Caco-2 (cell line): ENCODE data around the gene ANO10. TPM values are rescaled to one million over a fixed set of nuclear protein-coding genes. Genes with fewer than 3 reads are reported as not detected.
"Not testable (repeated sequence)": the region's sequence is repeated elsewhere in the genome, so short reads cannot be mapped to it uniquely, and the experiment has no call there.

Source experiments
- Bru-seq: library from RNA; stranded (reverse); fragments of 400-500 nt; gene quantifications from one replicate; lab custom pipeline; 2021; lab: Mats Ljungman, UMichigan
- BruChase-seq, 2 experiments: library from RNA; stranded (reverse); fragments of 400-500 nt; gene quantifications; one replicate each; lab custom pipeline; 2021; lab: Mats Ljungman, UMichigan
- BruUV-seq: library from RNA; stranded (reverse); fragments of 400-500 nt; replicated peaks from 2 replicates; lab custom pipeline; 2021; lab: Mats Ljungman, UMichigan
- CTCF ChIA-PET: fragments of 300-600 bp; sonication (Branson Sonifier 250); formaldehyde crosslinking; loops from one replicate; lab custom pipeline; 2022; ENCODE audit warnings: antibody characterized with exemption; lab: Charles Lee
- POLR2A ChIA-PET: fragments of 300-600 bp; sonication (Branson Sonifier 250); formaldehyde crosslinking; loops from one replicate; lab custom pipeline; 2022; ENCODE audit warnings: antibody characterized with exemption; lab: Charles Lee
- DNase-seq, 2 experiments: peaks; one replicate each; pipeline versions ENCODE4 v3.0.0 to v3.0.0-alpha.2; 2020 to 2022
- H3K27me3 ChIP-seq: replicated peaks from 2 replicates; pipeline ENCODE4 v1.6.0; 2011; ENCODE audit warnings: low read length; ENCODE audit not compliant: control insufficient read depth, insufficient read depth
- H3K36me3 ChIP-seq: 2 replicates; pipeline ENCODE4 v1.5.1; 2011; ENCODE audit warnings: low read length; ENCODE audit not compliant: control insufficient read depth, insufficient read depth
- H3K4me1 ChIP-seq: fragments of 250-450 bp; sonication (Bioruptor Pico); 2 replicates; pipeline ENCODE4 v1.5.1; 2020; ENCODE audit warnings: mild to moderate bottlenecking
- H3K4me3 ChIP-seq: 2 replicates; pipeline ENCODE4 v1.5.1; 2011; ENCODE audit warnings: low read depth, mild to moderate bottlenecking, control low read depth, low read length
- H3K9me3 ChIP-seq: fragments of 250-450 bp; sonication (Bioruptor Pico); 2 replicates; pipeline ENCODE4 v1.5.1; 2020; ENCODE audit warnings: mild to moderate bottlenecking, moderate library complexity
- H3K27ac Mint-ChIP-seq: one replicate; pipeline ENCODE4 v1.8.0; 2022; ENCODE audit warnings: mixed read lengths; ENCODE audit not compliant: unreplicated experiment
- H3K27me3 Mint-ChIP-seq: one replicate; pipeline ENCODE4 v1.8.0; 2022; ENCODE audit warnings: mixed read lengths; ENCODE audit not compliant: insufficient read depth, unreplicated experiment
- H3K36me3 Mint-ChIP-seq: one replicate; pipeline ENCODE4 v1.8.0; 2022; ENCODE audit warnings: mild to moderate bottlenecking, mixed read lengths; ENCODE audit not compliant: insufficient read depth, unreplicated experiment
- H3K4me1 Mint-ChIP-seq: one replicate; pipeline ENCODE4 v1.8.0; 2022; ENCODE audit warnings: low read depth, mixed read lengths; ENCODE audit not compliant: unreplicated experiment
- H3K4me3 Mint-ChIP-seq: one replicate; pipeline ENCODE4 v1.8.0; 2022; ENCODE audit warnings: mild to moderate bottlenecking, moderate library complexity, mixed read lengths; ENCODE audit not compliant: unreplicated experiment
- H3K9me3 Mint-ChIP-seq: one replicate; pipeline ENCODE4 v1.8.0; 2022; ENCODE audit warnings: mixed read lengths; ENCODE audit not compliant: unreplicated experiment
- intact Hi-C: fragments of 100-400 bp; cut with micrococcal nuclease; formaldehyde crosslinking; loops from one replicate; pipeline ENCODE4 v1.10.0; 2022; ENCODE audit not compliant: unreplicated experiment
- long read RNA-seq: library from polyadenylated mRNA; stranded (forward); transcript quantifications from one replicate; pipeline ENCODE4 v2.0.0, GENCODE V29; 2022
- total RNA-seq: library from RNA; stranded (reverse); gene quantifications from 2 replicates; pipeline ENCODE4 v1.2.3, GENCODE V29; 2022
- TF ChIP-seq, protein P1 (sequence below), 2 experiments: fragments of 200-600 bp in 1 of 2; IDR thresholded peaks; 1 replicate in 1 of 2; 2 replicates in 1 of 2; pipeline versions ENCODE4 v1.5.1 to v1.8.0; 2011 to 2022; ENCODE audit warnings: antibody characterized with exemption in 1 of 2, control low read depth in 1 of 2, inconsistent platforms in 1 of 2, low read depth in 1 of 2, low read length in 1 of 2, mild to moderate bottlenecking in 1 of 2, moderate library complexity in 1 of 2; ENCODE audit not compliant: insufficient read depth in 1 of 2, severe bottlenecking in 1 of 2, unreplicated experiment in 1 of 2

The ANO10 gene, protein sequence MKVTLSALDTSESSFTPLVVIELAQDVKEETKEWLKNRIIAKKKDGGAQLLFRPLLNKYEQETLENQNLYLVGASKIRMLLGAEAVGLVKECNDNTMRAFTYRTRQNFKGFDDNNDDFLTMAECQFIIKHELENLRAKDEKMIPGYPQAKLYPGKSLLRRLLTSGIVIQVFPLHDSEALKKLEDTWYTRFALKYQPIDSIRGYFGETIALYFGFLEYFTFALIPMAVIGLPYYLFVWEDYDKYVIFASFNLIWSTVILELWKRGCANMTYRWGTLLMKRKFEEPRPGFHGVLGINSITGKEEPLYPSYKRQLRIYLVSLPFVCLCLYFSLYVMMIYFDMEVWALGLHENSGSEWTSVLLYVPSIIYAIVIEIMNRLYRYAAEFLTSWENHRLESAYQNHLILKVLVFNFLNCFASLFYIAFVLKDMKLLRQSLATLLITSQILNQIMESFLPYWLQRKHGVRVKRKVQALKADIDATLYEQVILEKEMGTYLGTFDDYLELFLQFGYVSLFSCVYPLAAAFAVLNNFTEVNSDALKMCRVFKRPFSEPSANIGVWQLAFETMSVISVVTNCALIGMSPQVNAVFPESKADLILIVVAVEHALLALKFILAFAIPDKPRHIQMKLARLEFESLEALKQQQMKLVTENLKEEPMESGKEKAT
- total RNA-seq: 24.1 and 27.6 TPM in 2 replicates
- Bru-seq, nascent RNA: percentile 63 among the genes with signal in this experiment
- BruChase-seq, experiment 1, labeled RNA remaining after a 2-hour chase: percentile 57 among the genes with signal in this experiment
- BruChase-seq, experiment 2, labeled RNA remaining after a 6-hour chase: percentile 54 among the genes with signal in this experiment
- long read RNA-seq, transcript ANO10-201 (13 exons, 3,212 nt): major isoform, 19 of 37 reads
- long read RNA-seq, partial matches to known transcripts: 3 of 37 reads
- long read RNA-seq, other reads (novel, unspliced or antisense): 11 of 37 reads

DNA sequence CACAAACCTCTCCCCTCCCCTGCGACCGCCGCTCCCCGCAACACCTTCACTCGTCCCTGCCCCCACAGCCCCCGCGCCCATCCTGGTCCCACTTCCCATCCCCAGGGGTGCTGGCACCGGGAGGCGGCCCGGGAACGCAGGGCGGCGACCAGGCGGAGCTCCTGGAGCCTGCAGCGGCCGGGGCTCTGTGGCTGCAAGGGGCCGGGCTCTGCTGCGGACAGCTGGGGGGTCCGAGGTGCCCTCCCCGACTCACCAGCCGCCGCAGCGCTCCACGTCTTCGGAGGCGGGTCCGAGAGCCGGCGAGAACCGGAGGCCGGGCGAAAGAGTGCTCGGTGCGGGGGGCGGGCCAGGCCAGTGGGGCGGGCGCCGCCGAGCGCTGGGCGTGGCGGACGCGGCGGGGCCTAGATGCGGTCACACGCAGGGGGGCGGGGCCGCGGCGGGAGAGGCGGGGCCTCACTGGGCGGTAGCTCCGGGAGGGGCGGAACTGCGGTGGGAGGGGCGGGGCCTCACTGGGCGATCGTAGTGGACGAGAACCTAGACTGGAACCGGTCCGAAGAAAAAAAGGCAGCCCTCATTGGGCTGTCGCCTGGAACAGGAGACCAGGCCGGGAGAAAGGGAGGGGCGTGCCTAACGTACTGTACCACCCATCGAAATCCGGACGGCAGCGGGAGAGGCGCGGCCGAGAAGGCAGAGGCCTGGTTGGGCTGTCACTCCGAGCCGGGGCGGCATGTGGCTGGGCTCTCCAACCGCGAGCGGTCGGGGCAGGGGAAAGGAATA, at the start of gene ANO10:
Gene ANO10, minus strand, starts transcription at position 356 of the 777 bp plus-strand sequence. CDS start 16,159 bp downstream, outside the sequence.
- Histone ChIP-seq H3K36me3 (no peaks in the 10 kb centered on the region), H3K4me3 (peak within 1 kb of the TSS; percentile 80), H3K4me1 (no peaks in the 10 kb centered on the region), H3K9me3 (no peaks in the 10 kb centered on the region), H3K27me3 (no peaks in the 10 kb centered on the region)
- intact Hi-C loops: loop anchor here (1.0 to 10.0 kb wide), 2 partner anchors 68 to 133 kb away; partner anchors contain the start of gene ABHD5
- DNase-seq: peak; percentile 98 to 99
- POLR2A ChIA-PET: interaction anchor here (0.6 to 1.0 kb wide), 6 partner anchors 20 to 380 kb away, joined by 3 to 16 read pairs (median 4); partner anchors contain the start of gene ABHD5
- no peaks in the 10 kb centered on the region for H3K36me3 Mint-ChIP-seq
- CTCF ChIA-PET: interaction anchor here (0.5 to 1.3 kb wide), 8 partner anchors 69 to 550 kb away, joined by 3 to 6 read pairs (median 4); partner anchors contain the start of gene ABHD5
- H3K4me1 Mint-ChIP-seq: no peaks in the 10 kb centered on the region
- TF ChIP-seq, protein P1, sequence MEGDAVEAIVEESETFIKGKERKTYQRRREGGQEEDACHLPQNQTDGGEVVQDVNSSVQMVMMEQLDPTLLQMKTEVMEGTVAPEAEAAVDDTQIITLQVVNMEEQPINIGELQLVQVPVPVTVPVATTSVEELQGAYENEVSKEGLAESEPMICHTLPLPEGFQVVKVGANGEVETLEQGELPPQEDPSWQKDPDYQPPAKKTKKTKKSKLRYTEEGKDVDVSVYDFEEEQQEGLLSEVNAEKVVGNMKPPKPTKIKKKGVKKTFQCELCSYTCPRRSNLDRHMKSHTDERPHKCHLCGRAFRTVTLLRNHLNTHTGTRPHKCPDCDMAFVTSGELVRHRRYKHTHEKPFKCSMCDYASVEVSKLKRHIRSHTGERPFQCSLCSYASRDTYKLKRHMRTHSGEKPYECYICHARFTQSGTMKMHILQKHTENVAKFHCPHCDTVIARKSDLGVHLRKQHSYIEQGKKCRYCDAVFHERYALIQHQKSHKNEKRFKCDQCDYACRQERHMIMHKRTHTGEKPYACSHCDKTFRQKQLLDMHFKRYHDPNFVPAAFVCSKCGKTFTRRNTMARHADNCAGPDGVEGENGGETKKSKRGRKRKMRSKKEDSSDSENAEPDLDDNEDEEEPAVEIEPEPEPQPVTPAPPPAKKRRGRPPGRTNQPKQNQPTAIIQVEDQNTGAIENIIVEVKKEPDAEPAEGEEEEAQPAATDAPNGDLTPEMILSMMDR (IDR thresholded peaks at IDR 0.05; ENCODE audit: insufficient read depth in 1 of 2, low read depth in 1 of 2, low read length in 1 of 2, severe bottlenecking in 1 of 2, unreplicated experiment in 1 of 2): no peak
- H3K27me3 Mint-ChIP-seq: no peaks in the 10 kb centered on the region
- H3K9me3 Mint-ChIP-seq: no peaks in the 10 kb centered on the region
- BruUV-seq: no TSS peak
- peak within 1 kb of the TSS; percentile 88 for H3K27ac Mint-ChIP-seq
- peak within 1 kb of the TSS; percentile 95 for H3K4me3 Mint-ChIP-seq

DNA sequence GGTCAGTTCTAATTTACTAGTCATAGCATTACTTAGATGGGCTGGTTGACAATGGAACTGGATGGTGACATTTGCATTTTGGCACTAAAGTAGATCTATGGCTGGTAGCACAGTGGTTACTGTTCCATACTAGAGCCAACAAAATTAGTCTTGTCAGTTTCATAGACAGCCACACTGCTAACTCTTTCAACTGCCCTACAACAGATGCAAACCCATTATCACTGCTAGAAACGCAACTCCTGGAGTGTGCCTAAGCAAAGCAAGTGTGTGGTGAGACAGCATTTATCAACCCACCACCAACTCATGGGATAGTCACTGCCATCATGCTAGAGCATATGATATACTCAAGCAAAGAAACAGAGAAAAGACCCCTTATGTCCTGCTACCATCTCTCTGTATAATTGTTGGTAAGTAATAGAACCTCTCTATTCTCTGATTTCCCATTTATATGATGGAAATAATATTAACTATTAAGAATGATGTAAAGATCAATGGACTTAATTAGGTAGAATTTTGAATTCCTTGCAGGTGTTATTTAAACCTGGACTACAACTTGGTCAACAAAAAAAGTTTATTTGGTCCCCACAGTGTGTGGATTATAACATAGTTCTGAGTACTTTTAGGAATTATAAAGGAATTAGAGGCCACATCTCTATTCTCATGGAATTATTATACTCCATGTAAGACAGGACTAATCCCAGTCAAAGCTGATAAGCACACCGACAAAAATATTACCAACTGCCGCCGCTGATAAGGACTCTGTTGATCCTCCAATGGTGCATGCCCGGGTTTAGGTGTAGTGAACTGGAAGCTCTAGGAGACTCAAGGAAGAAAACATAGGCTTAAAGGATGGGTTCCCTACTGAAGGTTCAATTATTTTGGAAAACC, 49.1 kb upstream of the ANO10 start:
- intact Hi-C loops: no loop called here
- Mint-ChIP-seq H3K27ac (no peak overlapping the region), H3K27me3 (no peaks in the 10 kb centered on the region), H3K9me3 (no peaks in the 10 kb centered on the region), H3K36me3 (no peaks in the 10 kb centered on the region), H3K4me3 (no peak overlapping the region), H3K4me1 (no peaks in the 10 kb centered on the region)
- no peak for DNase-seq
- Histone ChIP-seq H3K9me3 (no peaks in the 10 kb centered on the region), H3K36me3 (no peaks in the 10 kb centered on the region), H3K4me1 (no peaks in the 10 kb centered on the region), H3K27me3 (no peaks in the 10 kb centered on the region), H3K4me3 (no peak overlapping the region)
- BruUV-seq: no TSS peak
- TF ChIP-seq, protein P1 (IDR thresholded peaks at IDR 0.05; ENCODE audit: insufficient read depth in 1 of 2, low read depth in 1 of 2, low read length in 1 of 2, severe bottlenecking in 1 of 2, unreplicated experiment in 1 of 2): no peak
- CTCF ChIA-PET: no interaction called here
- POLR2A ChIA-PET: no interaction called here

DNA sequence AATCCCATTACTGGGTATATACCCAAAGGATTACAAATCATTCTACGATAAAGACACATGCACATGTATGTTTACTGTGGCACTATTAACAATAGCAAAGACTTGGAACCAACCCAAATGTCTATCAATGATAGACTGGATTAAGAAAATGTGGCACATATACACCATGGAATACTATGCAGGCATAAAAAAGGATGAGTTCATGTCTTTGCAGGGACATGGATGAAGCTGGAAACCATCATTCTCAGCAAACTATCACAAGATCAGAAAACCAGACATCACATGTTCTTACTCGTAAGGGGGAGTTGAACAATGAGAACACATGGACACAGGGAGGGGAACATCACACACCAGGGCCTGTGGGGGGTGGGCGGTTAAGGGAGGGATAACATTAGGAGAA, 43.2 kb upstream of the ANO10 start:
- BruUV-seq, H3K4me3 ChIP-seq, H3K4me3 Mint-ChIP-seq, H3K36me3 ChIP-seq, H3K27me3 Mint-ChIP-seq, intact Hi-C loops, DNase-seq, H3K27me3 ChIP-seq, H3K27ac Mint-ChIP-seq, H3K4me1 ChIP-seq, H3K9me3 ChIP-seq, CTCF ChIA-PET, H3K4me1 Mint-ChIP-seq, POLR2A ChIA-PET, H3K36me3 Mint-ChIP-seq: not testable (repeated sequence)
- peaks cover 16% of the 10 kb centered on the region for H3K9me3 Mint-ChIP-seq

DNA sequence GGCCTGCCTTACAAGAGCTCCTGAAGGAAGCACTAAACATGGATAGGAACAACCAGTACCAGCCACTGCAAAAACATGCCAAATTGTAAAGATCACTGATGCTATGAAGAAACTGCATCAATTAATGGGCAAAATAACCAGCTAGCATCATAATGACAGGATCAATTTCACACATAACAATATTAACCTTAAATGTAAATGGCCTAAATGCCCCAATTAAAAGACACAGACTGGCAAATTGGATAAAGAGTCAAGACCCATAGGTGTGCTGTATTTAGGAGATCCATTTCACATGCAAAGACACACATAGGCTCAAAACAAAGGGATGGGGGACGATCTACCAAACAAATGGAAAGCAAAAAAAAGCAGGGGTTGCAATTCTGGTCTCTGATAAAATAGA, 39.6 kb upstream of the ANO10 start:
- POLR2A ChIA-PET, H3K36me3 Mint-ChIP-seq, BruUV-seq, H3K4me3 ChIP-seq, H3K4me1 Mint-ChIP-seq, H3K4me1 ChIP-seq, H3K27me3 Mint-ChIP-seq, H3K27me3 ChIP-seq, DNase-seq, H3K27ac Mint-ChIP-seq, intact Hi-C loops, H3K36me3 ChIP-seq, H3K4me3 Mint-ChIP-seq, CTCF ChIA-PET, H3K9me3 ChIP-seq: not testable (repeated sequence)
- peaks cover 18% of the 10 kb centered on the region for H3K9me3 Mint-ChIP-seq
